ENCODE results near the gene TRAPPC6A. TPM values are rescaled to one million over a fixed set of nuclear protein-coding genes. Genes with fewer than 3 reads are reported as not detected.

The TRAPPC6A gene
- total and polyA plus RNA-seq, 2 of the 13 experiments (the other 11 are each of a cell fraction or from before 2014, with no cell fraction given), result 6.5 to 21.0 TPM

DNA sequence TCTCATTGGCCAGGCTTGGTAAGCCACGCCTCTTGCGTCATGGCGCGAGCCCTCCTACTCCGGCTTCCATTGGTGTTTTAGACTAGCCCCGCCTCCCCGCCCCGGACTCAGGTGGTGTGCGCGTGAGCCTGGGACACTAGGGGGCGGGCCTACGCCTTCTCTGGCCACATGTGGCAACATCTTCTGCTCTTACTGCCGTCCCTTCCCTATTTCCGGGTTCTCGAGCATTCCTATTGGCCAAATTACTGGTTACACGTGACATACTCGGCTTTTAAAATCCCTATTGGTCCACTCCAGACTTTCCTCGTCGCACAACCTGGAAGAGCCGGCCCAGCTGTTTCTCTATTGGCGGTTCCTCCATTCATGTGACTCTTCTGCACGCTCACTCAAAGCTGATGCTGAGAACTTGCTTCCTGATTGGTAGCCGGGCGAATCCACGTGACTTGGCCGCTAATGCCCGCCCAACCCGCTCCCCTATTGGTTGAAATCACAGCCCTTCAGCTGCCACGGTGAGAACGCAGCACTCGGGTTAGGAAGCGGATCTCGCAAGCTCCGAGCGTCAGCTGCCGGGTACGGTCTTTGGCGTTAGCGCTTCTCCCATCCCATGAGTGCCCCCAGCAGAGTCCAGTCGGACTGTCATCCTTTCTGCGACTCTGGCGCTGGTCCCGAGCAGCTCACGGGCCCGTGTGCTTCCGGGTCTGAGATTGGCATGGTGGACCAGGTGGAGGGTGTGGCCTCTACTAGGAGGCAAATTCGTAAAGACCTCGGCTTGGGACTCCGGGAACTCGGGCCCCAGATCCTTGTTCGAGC lies 430 bp upstream of the TRAPPC6A start, which contains the start of gene BLOC1S3 (continued):
- TF ChIP-seq, protein P1, sequence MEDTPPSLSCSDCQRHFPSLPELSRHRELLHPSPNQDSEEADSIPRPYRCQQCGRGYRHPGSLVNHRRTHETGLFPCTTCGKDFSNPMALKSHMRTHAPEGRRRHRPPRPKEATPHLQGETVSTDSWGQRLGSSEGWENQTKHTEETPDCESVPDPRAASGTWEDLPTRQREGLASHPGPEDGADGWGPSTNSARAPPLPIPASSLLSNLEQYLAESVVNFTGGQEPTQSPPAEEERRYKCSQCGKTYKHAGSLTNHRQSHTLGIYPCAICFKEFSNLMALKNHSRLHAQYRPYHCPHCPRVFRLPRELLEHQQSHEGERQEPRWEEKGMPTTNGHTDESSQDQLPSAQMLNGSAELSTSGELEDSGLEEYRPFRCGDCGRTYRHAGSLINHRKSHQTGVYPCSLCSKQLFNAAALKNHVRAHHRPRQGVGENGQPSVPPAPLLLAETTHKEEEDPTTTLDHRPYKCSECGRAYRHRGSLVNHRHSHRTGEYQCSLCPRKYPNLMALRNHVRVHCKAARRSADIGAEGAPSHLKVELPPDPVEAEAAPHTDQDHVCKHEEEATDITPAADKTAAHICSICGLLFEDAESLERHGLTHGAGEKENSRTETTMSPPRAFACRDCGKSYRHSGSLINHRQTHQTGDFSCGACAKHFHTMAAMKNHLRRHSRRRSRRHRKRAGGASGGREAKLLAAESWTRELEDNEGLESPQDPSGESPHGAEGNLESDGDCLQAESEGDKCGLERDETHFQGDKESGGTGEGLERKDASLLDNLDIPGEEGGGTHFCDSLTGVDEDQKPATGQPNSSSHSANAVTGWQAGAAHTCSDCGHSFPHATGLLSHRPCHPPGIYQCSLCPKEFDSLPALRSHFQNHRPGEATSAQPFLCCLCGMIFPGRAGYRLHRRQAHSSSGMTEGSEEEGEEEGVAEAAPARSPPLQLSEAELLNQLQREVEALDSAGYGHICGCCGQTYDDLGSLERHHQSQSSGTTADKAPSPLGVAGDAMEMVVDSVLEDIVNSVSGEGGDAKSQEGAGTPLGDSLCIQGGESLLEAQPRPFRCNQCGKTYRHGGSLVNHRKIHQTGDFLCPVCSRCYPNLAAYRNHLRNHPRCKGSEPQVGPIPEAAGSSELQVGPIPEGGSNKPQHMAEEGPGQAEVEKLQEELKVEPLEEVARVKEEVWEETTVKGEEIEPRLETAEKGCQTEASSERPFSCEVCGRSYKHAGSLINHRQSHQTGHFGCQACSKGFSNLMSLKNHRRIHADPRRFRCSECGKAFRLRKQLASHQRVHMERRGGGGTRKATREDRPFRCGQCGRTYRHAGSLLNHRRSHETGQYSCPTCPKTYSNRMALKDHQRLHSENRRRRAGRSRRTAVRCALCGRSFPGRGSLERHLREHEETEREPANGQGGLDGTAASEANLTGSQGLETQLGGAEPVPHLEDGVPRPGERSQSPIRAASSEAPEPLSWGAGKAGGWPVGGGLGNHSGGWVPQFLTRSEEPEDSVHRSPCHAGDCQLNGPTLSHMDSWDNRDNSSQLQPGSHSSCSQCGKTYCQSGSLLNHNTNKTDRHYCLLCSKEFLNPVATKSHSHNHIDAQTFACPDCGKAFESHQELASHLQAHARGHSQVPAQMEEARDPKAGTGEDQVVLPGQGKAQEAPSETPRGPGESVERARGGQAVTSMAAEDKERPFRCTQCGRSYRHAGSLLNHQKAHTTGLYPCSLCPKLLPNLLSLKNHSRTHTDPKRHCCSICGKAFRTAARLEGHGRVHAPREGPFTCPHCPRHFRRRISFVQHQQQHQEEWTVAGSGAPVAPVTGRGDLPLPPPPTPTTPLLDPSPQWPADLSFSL (CRISPR knock-in tag; IDR thresholded peaks at IDR 0.05), result no peak
- no peak for TF ChIP-seq ATAD3A (CRISPR knock-in tag; IDR thresholded peaks at IDR 0.05)
- TF ChIP-seq, protein P2, sequence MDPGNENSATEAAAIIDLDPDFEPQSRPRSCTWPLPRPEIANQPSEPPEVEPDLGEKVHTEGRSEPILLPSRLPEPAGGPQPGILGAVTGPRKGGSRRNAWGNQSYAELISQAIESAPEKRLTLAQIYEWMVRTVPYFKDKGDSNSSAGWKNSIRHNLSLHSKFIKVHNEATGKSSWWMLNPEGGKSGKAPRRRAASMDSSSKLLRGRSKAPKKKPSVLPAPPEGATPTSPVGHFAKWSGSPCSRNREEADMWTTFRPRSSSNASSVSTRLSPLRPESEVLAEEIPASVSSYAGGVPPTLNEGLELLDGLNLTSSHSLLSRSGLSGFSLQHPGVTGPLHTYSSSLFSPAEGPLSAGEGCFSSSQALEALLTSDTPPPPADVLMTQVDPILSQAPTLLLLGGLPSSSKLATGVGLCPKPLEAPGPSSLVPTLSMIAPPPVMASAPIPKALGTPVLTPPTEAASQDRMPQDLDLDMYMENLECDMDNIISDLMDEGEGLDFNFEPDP (CRISPR knock-in tag; conservative IDR thresholded peaks at IDR 0.05), result no peak
- TF ChIP-seq SIN3A (IDR thresholded peaks at IDR 0.05; ENCODE audit: borderline replicate concordance, low read depth, low read length), result peak; percentile 77
- TF ChIP-seq NFIC (IDR thresholded peaks at IDR 0.05; ENCODE audit: low read length), result no peak
- TF ChIP-seq, protein P3, sequence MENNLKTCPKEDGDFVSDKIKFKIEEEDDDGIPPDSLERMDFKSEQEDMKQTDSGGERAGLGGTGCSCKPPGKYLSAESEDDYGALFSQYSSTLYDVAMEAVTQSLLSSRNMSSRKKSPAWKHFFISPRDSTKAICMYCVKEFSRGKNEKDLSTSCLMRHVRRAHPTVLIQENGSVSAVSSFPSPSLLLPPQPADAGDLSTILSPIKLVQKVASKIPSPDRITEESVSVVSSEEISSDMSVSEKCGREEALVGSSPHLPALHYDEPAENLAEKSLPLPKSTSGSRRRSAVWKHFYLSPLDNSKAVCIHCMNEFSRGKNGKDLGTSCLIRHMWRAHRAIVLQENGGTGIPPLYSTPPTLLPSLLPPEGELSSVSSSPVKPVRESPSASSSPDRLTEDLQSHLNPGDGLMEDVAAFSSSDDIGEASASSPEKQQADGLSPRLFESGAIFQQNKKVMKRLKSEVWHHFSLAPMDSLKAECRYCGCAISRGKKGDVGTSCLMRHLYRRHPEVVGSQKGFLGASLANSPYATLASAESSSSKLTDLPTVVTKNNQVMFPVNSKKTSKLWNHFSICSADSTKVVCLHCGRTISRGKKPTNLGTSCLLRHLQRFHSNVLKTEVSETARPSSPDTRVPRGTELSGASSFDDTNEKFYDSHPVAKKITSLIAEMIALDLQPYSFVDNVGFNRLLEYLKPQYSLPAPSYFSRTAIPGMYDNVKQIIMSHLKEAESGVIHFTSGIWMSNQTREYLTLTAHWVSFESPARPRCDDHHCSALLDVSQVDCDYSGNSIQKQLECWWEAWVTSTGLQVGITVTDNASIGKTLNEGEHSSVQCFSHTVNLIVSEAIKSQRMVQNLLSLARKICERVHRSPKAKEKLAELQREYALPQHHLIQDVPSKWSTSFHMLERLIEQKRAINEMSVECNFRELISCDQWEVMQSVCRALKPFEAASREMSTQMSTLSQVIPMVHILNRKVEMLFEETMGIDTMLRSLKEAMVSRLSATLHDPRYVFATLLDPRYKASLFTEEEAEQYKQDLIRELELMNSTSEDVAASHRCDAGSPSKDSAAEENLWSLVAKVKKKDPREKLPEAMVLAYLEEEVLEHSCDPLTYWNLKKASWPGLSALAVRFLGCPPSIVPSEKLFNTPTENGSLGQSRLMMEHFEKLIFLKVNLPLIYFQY (CRISPR knock-in tag; IDR thresholded peaks at IDR 0.05; ENCODE audit: borderline replicate concordance), result no peak
- TF ChIP-seq, protein P4, sequence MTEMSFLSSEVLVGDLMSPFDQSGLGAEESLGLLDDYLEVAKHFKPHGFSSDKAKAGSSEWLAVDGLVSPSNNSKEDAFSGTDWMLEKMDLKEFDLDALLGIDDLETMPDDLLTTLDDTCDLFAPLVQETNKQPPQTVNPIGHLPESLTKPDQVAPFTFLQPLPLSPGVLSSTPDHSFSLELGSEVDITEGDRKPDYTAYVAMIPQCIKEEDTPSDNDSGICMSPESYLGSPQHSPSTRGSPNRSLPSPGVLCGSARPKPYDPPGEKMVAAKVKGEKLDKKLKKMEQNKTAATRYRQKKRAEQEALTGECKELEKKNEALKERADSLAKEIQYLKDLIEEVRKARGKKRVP (CRISPR knock-in tag; IDR thresholded peaks at IDR 0.05), result 0 out of 4 replicates have a peak, but pooled peaks of 1 of the 2 experiments have one; percentile 20
- no peak for TF ChIP-seq ZNF253 (CRISPR knock-in tag; IDR thresholded peaks at IDR 0.05; ENCODE audit: borderline replicate concordance)
- TF ChIP-seq ZIK1 (CRISPR knock-in tag; IDR thresholded peaks at IDR 0.05; ENCODE audit: borderline replicate concordance, low read depth), result no peak
- TF ChIP-seq ZNF136 (CRISPR knock-in tag; IDR thresholded peaks at IDR 0.05; ENCODE audit: low read depth), result no peak
- no peak for TF ChIP-seq NBN (conservative IDR thresholded peaks at IDR 0.05)
- no peak for TF ChIP-seq ZNF616 (CRISPR knock-in tag; IDR thresholded peaks at IDR 0.05; ENCODE audit: low read depth)
- peak; percentile 100 for TF ChIP-seq ARNTL (CRISPR knock-in tag; IDR thresholded peaks at IDR 0.05)
- no peak for TF ChIP-seq ZNF556 (CRISPR knock-in tag; IDR thresholded peaks at IDR 0.05; ENCODE audit: borderline replicate concordance)

Measured in HepG2 (cell line).